NCI-H526 treated with DMSO at 0.1 percent for 48 hours (cell line): Measurements from ENCODE around the gene ASB4.
"Not testable (repeated sequence)": the region's sequence is repeated elsewhere in the genome, so short reads cannot be mapped to it uniquely, and the experiment has no call there.

ENCODE experiments used
- DNase-seq: peaks from one replicate; lab custom pipeline; 2025; lab: John Stamatoyannopoulos, UW

The ASB4 gene

GRCh38 chr7:95479992-95480624 is 5.6 kb upstream of the ASB4 start:
- no peak for DNase-seq

- DNase-seq = no peak
These were observed 4.2 kb upstream of the ASB4 start for GRCh38 chr7:95481271-95482165.

GRCh38 chr7:95482424-95482823 is 3.3 kb upstream of the ASB4 start:
- DNase-seq = no peak

GRCh38 chr7:95490231-95490762 is 4.6 kb downstream of the ASB4 start:
- DNase-seq = no peak

- no peak for DNase-seq
These were observed 5.5 kb downstream of the ASB4 start for GRCh38 chr7:95491201-95491600.

- peak; percentile 69 for DNase-seq
These were observed 6.0 kb downstream of the ASB4 start for GRCh38 chr7:95491634-95492314.

- DNase-seq = no peak
These were observed 7.5 kb downstream of the ASB4 start for GRCh38 chr7:95493247-95493646.

- no peak for DNase-seq
These were observed 8.1 kb downstream of the ASB4 start for GRCh38 chr7:95493844-95494243.

- DNase-seq = no peak
These were observed 15.6 kb downstream of the ASB4 start for GRCh38 chr7:95501261-95501832.

GRCh38 chr7:95502403-95502802 is 16.7 kb downstream of the ASB4 start:
- no peak for DNase-seq

GRCh38 chr7:95503271-95504131 is 17.8 kb downstream of the ASB4 start:
- DNase-seq = no peak

- DNase-seq = not testable (repeated sequence)
These were observed 18.4 kb downstream of the ASB4 start for GRCh38 chr7:95504132-95504588.

GRCh38 chr7:95508780-95509179 is 23.0 kb downstream of the ASB4 start:
- DNase-seq = no peak

GRCh38 chr7:95509199-95509598 is 23.5 kb downstream of the ASB4 start:
- no peak for DNase-seq

GRCh38 chr7:95511716-95512260 is 26.0 kb downstream of the ASB4 start:
- DNase-seq = peak; percentile 45

- DNase-seq = no peak
These were observed 31.7 kb downstream of the ASB4 start for GRCh38 chr7:95517458-95517857.

- DNase-seq = no peak
These were observed 32.1 kb downstream of the ASB4 start for GRCh38 chr7:95517870-95518269.

- DNase-seq = no peak
These were observed 34.4 kb downstream of the ASB4 start for GRCh38 chr7:95520136-95520535.

- DNase-seq = no peak
These were observed 39.8 kb downstream of the ASB4 start for GRCh38 chr7:95525503-95525902.

- DNase-seq = no peak
These were observed 40.5 kb downstream of the ASB4 start for GRCh38 chr7:95526128-95526738.
